ENCODE measurements around the gene ADH1C.

Gene ADH1C

GRCh38 chr4:99329876-99330275 lies 22.7 kb downstream of the ADH1C start:
- no peaks in the 10 kb centered on the region for H3K27me3 ChIP-seq (ENCODE audit: control insufficient read depth, insufficient read depth, low read length)
- no peaks in the 10 kb centered on the region for H3K9me3 ChIP-seq (ENCODE audit: control insufficient read depth, low read length)
- no peak overlapping the region for H2AFZ ChIP-seq
- no peaks in the 10 kb centered on the region for H3K79me2 ChIP-seq
- no peaks in the 10 kb centered on the region for H3K36me3 ChIP-seq (ENCODE audit: control insufficient read depth, insufficient read depth, low read length)
- H3K4me3 ChIP-seq (ENCODE audit: low read depth, low read length) = no peak overlapping the region
- no peak overlapping the region for H3K9ac ChIP-seq
- TF ChIP-seq CTCF (IDR thresholded peaks at IDR 0.05) = no peak
- H3K4me2 ChIP-seq (ENCODE audit: low read length) = no peak overlapping the region
- H3K27ac ChIP-seq = no peak overlapping the region
- H3K4me1 ChIP-seq = no peaks in the 10 kb centered on the region

- no peak for TF ChIP-seq CTCF (IDR thresholded peaks at IDR 0.05)
- Histone ChIP-seq H3K9ac (no peak overlapping the region), H3K27ac (no peak overlapping the region), H3K4me3 (ENCODE audit: low read depth, low read length) (no peak overlapping the region), H3K36me3 (ENCODE audit: control insufficient read depth, insufficient read depth, low read length) (no peaks in the 10 kb centered on the region), H3K4me1 (no peaks in the 10 kb centered on the region), H3K9me3 (ENCODE audit: control insufficient read depth, low read length) (no peaks in the 10 kb centered on the region), H3K79me2 (no peaks in the 10 kb centered on the region), H2AFZ (no peak overlapping the region), H3K4me2 (ENCODE audit: low read length) (no peak overlapping the region), H3K27me3 (ENCODE audit: control insufficient read depth, insufficient read depth, low read length) (no peaks in the 10 kb centered on the region)
Observed at GRCh38 chr4:99324979-99325378, 27.6 kb downstream of the ADH1C start.

GRCh38 chr4:99324361-99324760 lies 28.2 kb downstream of the ADH1C start:
- no peak overlapping the region for H3K9ac ChIP-seq
- no peak overlapping the region for H3K4me3 ChIP-seq (ENCODE audit: low read depth, low read length)
- H3K9me3 ChIP-seq (ENCODE audit: control insufficient read depth, low read length) = no peaks in the 10 kb centered on the region
- no peaks in the 10 kb centered on the region for H3K79me2 ChIP-seq
- no peak overlapping the region for H3K27ac ChIP-seq
- H3K27me3 ChIP-seq (ENCODE audit: control insufficient read depth, insufficient read depth, low read length) = no peaks in the 10 kb centered on the region
- no peak overlapping the region for H2AFZ ChIP-seq
- no peaks in the 10 kb centered on the region for H3K36me3 ChIP-seq (ENCODE audit: control insufficient read depth, insufficient read depth, low read length)
- H3K4me1 ChIP-seq = no peaks in the 10 kb centered on the region
- no peak overlapping the region for H3K4me2 ChIP-seq (ENCODE audit: low read length)
- no peak for TF ChIP-seq CTCF (IDR thresholded peaks at IDR 0.05)

GRCh38 chr4:99323756-99324155 lies 28.8 kb downstream of the ADH1C start:
- H3K79me2 ChIP-seq = no peaks in the 10 kb centered on the region
- H3K9me3 ChIP-seq (ENCODE audit: control insufficient read depth, low read length) = no peaks in the 10 kb centered on the region
- H3K36me3 ChIP-seq (ENCODE audit: control insufficient read depth, insufficient read depth, low read length) = no peaks in the 10 kb centered on the region
- no peak overlapping the region for H3K4me2 ChIP-seq (ENCODE audit: low read length)
- H3K4me3 ChIP-seq (ENCODE audit: low read depth, low read length) = no peak overlapping the region
- H3K27ac ChIP-seq = no peak overlapping the region
- no peak overlapping the region for H2AFZ ChIP-seq
- H3K4me1 ChIP-seq = no peaks in the 10 kb centered on the region
- no peak for TF ChIP-seq CTCF (IDR thresholded peaks at IDR 0.05)
- no peaks in the 10 kb centered on the region for H3K27me3 ChIP-seq (ENCODE audit: control insufficient read depth, insufficient read depth, low read length)
- H3K9ac ChIP-seq = no peak overlapping the region

Data from parathyroid adenoma (tissue), 2 donors.